ENCODE measurements around the gene CCSER2.
A peak's percentile ranks its signal among the peaks of the same experiment; 100 is the strongest.

DNA sequence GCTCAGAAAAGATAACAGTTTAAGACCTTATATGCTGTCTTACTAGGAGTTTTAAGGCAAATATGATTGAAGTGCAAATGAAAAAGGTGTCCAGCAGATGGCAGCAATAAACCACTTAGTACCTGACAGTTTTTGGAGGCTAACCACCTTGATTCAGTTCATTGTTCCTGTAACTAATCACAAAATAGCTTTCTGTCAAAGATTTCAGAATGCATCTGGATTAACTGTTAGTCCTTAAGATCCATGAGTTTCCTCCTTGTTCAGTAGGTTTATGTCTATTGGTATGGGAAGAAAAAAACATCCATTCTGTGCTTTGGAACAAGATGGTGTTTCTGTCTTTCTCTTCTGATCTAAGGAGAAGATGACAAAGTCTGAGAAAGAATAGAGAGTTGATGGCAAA lies 46.6 kb downstream of the CCSER2 start:
- TF ChIP-seq, protein P1, sequence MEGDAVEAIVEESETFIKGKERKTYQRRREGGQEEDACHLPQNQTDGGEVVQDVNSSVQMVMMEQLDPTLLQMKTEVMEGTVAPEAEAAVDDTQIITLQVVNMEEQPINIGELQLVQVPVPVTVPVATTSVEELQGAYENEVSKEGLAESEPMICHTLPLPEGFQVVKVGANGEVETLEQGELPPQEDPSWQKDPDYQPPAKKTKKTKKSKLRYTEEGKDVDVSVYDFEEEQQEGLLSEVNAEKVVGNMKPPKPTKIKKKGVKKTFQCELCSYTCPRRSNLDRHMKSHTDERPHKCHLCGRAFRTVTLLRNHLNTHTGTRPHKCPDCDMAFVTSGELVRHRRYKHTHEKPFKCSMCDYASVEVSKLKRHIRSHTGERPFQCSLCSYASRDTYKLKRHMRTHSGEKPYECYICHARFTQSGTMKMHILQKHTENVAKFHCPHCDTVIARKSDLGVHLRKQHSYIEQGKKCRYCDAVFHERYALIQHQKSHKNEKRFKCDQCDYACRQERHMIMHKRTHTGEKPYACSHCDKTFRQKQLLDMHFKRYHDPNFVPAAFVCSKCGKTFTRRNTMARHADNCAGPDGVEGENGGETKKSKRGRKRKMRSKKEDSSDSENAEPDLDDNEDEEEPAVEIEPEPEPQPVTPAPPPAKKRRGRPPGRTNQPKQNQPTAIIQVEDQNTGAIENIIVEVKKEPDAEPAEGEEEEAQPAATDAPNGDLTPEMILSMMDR (IDR thresholded peaks at IDR 0.05): peak; percentile 10 to 77 (median 64)
- no peak for TF ChIP-seq POLR2A (IDR thresholded peaks at IDR 0.05)
